ENCODE results near the gene IKBKE.

The IKBKE gene

GRCh38 chr1:206508956-206509355 lies 38.7 kb downstream of the IKBKE start:
- no peaks in the 10 kb centered on the region for H3K36me3 ChIP-seq (ENCODE audit: insufficient read depth, low read depth, low read length)
- peaks cover 9% of the 10 kb centered on the region; the same call in 1 of the 2 replicates for H3K4me1 ChIP-seq (ENCODE audit: insufficient read depth, low read length)
- no peak overlapping the region for H3K4me3 ChIP-seq (ENCODE audit: low read length)
- H3K9me3 ChIP-seq (ENCODE audit: insufficient read depth, low read depth, low read length), result no peaks in the 10 kb centered on the region
- H3K9ac ChIP-seq (ENCODE audit: low read depth, low read length), result no peak overlapping the region
- H3K27me3 ChIP-seq (ENCODE audit: insufficient read depth, low read length), result peaks cover 83% of the 10 kb centered on the region
- H3K27ac ChIP-seq (ENCODE audit: low read length), result no peak overlapping the region

- no peak overlapping the region for H3K4me3 ChIP-seq (ENCODE audit: low read length)
- no peaks in the 10 kb centered on the region for H3K9me3 ChIP-seq (ENCODE audit: insufficient read depth, low read depth, low read length)
- peaks cover 9% of the 10 kb centered on the region; the same call in 1 of the 2 replicates for H3K4me1 ChIP-seq (ENCODE audit: insufficient read depth, low read length)
- peaks cover 75% of the 10 kb centered on the region for H3K27me3 ChIP-seq (ENCODE audit: insufficient read depth, low read length)
- H3K9ac ChIP-seq (ENCODE audit: low read depth, low read length), result no peak overlapping the region
- H3K36me3 ChIP-seq (ENCODE audit: insufficient read depth, low read depth, low read length), result no peaks in the 10 kb centered on the region
- no peak overlapping the region for H3K27ac ChIP-seq (ENCODE audit: low read length)
These were observed 39.5 kb downstream of the IKBKE start for GRCh38 chr1:206509612-206510257.

DNA sequence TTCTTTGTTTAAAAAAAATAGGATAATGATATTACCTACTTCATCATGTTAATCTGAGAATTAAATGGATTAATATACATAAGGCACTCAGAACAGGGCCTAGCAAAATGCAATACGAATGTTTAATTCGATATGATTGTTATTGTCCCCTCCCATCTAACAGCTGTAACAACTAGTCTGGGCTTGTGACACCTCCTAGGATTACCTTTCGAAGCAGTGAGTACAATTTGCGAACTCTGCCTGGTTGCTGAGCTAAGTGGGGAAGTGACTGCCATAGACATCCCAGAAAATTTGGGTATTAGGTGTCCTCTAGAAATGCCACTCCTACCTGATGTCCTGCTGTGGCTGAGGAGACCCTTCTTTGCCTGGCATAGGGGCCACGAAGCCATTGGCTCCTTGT lies 40.1 kb downstream of the IKBKE start:
- Histone ChIP-seq H3K9me3 (ENCODE audit: insufficient read depth, low read depth, low read length) (no peaks in the 10 kb centered on the region), H3K27ac (ENCODE audit: low read length) (no peak overlapping the region), H3K36me3 (ENCODE audit: insufficient read depth, low read depth, low read length) (no peaks in the 10 kb centered on the region), H3K27me3 (ENCODE audit: insufficient read depth, low read length) (peaks cover 69% of the 10 kb centered on the region), H3K4me3 (ENCODE audit: low read length) (no peak overlapping the region), H3K9ac (ENCODE audit: low read depth, low read length) (no peak overlapping the region), H3K4me1 (ENCODE audit: insufficient read depth, low read length) (peaks cover 9% of the 10 kb centered on the region; the same call in 1 of the 2 replicates)

- no peak overlapping the region for H3K27ac ChIP-seq (ENCODE audit: low read length)
- H3K9me3 ChIP-seq (ENCODE audit: insufficient read depth, low read depth, low read length), result no peaks in the 10 kb centered on the region
- peaks cover 9% of the 10 kb centered on the region; the same call in 1 of the 2 replicates for H3K4me1 ChIP-seq (ENCODE audit: insufficient read depth, low read length)
- no peak overlapping the region for H3K9ac ChIP-seq (ENCODE audit: low read depth, low read length)
- no peak overlapping the region for H3K4me3 ChIP-seq (ENCODE audit: low read length)
- no peaks in the 10 kb centered on the region for H3K36me3 ChIP-seq (ENCODE audit: insufficient read depth, low read depth, low read length)
- H3K27me3 ChIP-seq (ENCODE audit: insufficient read depth, low read length), result peaks cover 58% of the 10 kb centered on the region
These were observed 41.2 kb downstream of the IKBKE start for GRCh38 chr1:206511362-206512057.

DNA sequence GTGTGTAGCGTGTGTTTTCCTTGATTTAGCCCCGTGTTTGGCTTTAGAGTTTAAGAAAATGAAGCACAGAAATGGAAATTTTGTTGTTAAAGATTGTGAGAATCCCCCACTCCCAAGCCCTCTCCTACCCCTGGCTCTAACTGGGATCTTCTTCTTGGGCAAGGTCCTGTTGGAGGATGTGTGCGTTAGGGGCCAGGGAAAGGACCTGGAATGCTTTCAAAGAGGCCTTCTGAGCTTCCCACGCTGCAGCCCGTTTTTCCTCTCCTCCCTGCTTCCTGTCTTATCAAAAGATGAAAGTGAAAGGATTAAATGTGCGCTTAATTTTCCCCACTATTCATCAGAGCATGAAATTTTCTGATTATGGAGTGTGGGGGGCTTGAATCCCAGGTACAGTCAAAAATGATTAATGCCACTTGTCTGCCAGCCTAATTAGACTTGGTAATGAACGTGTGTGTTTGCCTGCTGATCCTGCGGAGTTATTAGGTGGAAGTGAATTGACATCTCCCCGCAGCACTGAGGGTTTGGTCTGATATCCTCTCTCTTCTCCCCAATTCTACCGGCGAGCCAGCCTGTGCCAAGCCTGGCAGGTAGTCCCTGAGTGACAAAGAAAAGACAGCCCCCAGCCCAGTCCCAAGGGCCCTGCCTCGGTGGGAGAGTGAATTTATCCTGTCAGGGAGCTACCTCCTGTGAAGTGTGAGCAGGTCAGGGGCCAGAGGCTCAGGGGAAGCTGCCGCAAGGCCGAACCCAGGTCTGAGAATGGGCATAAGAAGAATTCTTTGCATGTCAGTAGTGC lies 42.0 kb downstream of the IKBKE start:
- Histone ChIP-seq H3K4me3 (ENCODE audit: low read length) (no peak overlapping the region), H3K27me3 (ENCODE audit: insufficient read depth, low read length) (peaks cover 50% of the 10 kb centered on the region), H3K9me3 (ENCODE audit: insufficient read depth, low read depth, low read length) (no peaks in the 10 kb centered on the region), H3K4me1 (ENCODE audit: insufficient read depth, low read length) (peaks cover 9% of the 10 kb centered on the region; the same call in 1 of the 2 replicates), H3K9ac (ENCODE audit: low read depth, low read length) (no peak overlapping the region), H3K27ac (ENCODE audit: low read length) (no peak overlapping the region), H3K36me3 (ENCODE audit: insufficient read depth, low read depth, low read length) (no peaks in the 10 kb centered on the region)

- H3K27me3 ChIP-seq (ENCODE audit: insufficient read depth, low read length), result peaks cover 45% of the 10 kb centered on the region
- H3K4me1 ChIP-seq (ENCODE audit: insufficient read depth, low read length), result peaks cover 9% of the 10 kb centered on the region; the same call in 1 of the 2 replicates
- no peak overlapping the region for H3K4me3 ChIP-seq (ENCODE audit: low read length)
- no peaks in the 10 kb centered on the region for H3K9me3 ChIP-seq (ENCODE audit: insufficient read depth, low read depth, low read length)
- no peak overlapping the region for H3K9ac ChIP-seq (ENCODE audit: low read depth, low read length)
- no peaks in the 10 kb centered on the region for H3K36me3 ChIP-seq (ENCODE audit: insufficient read depth, low read depth, low read length)
- H3K27ac ChIP-seq (ENCODE audit: low read length), result no peak overlapping the region
These were observed 42.5 kb downstream of the IKBKE start for GRCh38 chr1:206512851-206513180.

- Histone ChIP-seq H3K27me3 (ENCODE audit: insufficient read depth, low read length) (peaks cover 38% of the 10 kb centered on the region), H3K4me3 (ENCODE audit: low read length) (no peak overlapping the region), H3K4me1 (ENCODE audit: insufficient read depth, low read length) (peaks cover 9% of the 10 kb centered on the region; the same call in 1 of the 2 replicates), H3K27ac (ENCODE audit: low read length) (no peak overlapping the region), H3K9ac (ENCODE audit: low read depth, low read length) (no peak overlapping the region), H3K9me3 (ENCODE audit: insufficient read depth, low read depth, low read length) (no peaks in the 10 kb centered on the region), H3K36me3 (ENCODE audit: insufficient read depth, low read depth, low read length) (no peaks in the 10 kb centered on the region)
These were observed 43.2 kb downstream of the IKBKE start for GRCh38 chr1:206513312-206514111.

GRCh38 chr1:206514813-206515387 lies 44.6 kb downstream of the IKBKE start:
- H3K9me3 ChIP-seq (ENCODE audit: insufficient read depth, low read depth, low read length), result no peaks in the 10 kb centered on the region
- no peaks in the 10 kb centered on the region for H3K36me3 ChIP-seq (ENCODE audit: insufficient read depth, low read depth, low read length)
- H3K4me3 ChIP-seq (ENCODE audit: low read length), result no peak overlapping the region
- H3K27ac ChIP-seq (ENCODE audit: low read length), result no peak overlapping the region
- no peak overlapping the region for H3K9ac ChIP-seq (ENCODE audit: low read depth, low read length)
- H3K27me3 ChIP-seq (ENCODE audit: insufficient read depth, low read length), result peaks cover 24% of the 10 kb centered on the region
- peaks cover 9% of the 10 kb centered on the region; the same call in 1 of the 2 replicates for H3K4me1 ChIP-seq (ENCODE audit: insufficient read depth, low read length)

DNA sequence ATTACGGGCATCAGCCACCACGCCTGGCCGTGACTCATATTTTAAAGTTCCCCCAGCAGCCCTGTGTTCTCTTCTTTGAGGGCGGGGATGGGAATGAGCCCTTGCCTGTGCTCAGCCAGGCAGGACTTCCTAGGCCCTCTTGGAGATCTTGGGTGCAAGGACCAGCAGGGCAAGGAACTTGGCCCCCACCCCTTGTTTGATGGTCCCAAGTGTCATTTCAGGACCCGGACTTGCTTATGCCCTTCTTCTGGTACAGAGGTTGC lies 46.4 kb downstream of the IKBKE start:
- H3K9ac ChIP-seq (ENCODE audit: low read depth, low read length), result no peak overlapping the region
- H3K27me3 ChIP-seq (ENCODE audit: insufficient read depth, low read length), result peaks cover 6% of the 10 kb centered on the region; the same call in 1 of the 2 replicates
- H3K4me3 ChIP-seq (ENCODE audit: low read length), result no peak overlapping the region
- H3K4me1 ChIP-seq (ENCODE audit: insufficient read depth, low read length), result peaks cover 5% of the 10 kb centered on the region; the same call in 1 of the 2 replicates
- no peaks in the 10 kb centered on the region for H3K9me3 ChIP-seq (ENCODE audit: insufficient read depth, low read depth, low read length)
- H3K27ac ChIP-seq (ENCODE audit: low read length), result no peak overlapping the region
- H3K36me3 ChIP-seq (ENCODE audit: insufficient read depth, low read depth, low read length), result no peaks in the 10 kb centered on the region

DNA sequence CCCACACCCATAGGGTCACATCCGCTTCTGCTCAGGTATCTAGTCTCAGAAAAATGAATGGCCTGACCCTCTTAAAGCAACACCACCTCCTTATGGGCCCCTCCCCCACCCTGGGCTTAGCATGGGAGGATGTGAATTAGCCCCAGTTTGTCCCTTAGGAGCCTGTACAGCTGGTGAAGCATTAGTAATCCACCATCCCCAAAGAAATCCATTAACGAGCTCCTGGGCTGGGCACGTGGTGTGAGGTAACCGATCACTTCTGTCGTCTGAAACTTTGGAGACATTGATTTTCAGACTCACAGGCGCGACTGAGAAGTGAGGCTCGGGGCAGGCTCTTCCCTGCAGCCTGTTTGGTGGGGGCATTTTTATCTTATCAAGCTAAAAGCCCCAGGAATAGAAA lies 47.5 kb downstream of the IKBKE start:
- H3K27ac ChIP-seq (ENCODE audit: low read length), result no peak overlapping the region
- H3K27me3 ChIP-seq (ENCODE audit: insufficient read depth, low read length), result no peaks in the 10 kb centered on the region
- H3K9me3 ChIP-seq (ENCODE audit: insufficient read depth, low read depth, low read length), result no peaks in the 10 kb centered on the region
- no peaks in the 10 kb centered on the region for H3K4me1 ChIP-seq (ENCODE audit: insufficient read depth, low read length)
- H3K9ac ChIP-seq (ENCODE audit: low read depth, low read length), result no peak overlapping the region
- no peaks in the 10 kb centered on the region for H3K36me3 ChIP-seq (ENCODE audit: insufficient read depth, low read depth, low read length)
- no peak overlapping the region for H3K4me3 ChIP-seq (ENCODE audit: low read length)

DNA sequence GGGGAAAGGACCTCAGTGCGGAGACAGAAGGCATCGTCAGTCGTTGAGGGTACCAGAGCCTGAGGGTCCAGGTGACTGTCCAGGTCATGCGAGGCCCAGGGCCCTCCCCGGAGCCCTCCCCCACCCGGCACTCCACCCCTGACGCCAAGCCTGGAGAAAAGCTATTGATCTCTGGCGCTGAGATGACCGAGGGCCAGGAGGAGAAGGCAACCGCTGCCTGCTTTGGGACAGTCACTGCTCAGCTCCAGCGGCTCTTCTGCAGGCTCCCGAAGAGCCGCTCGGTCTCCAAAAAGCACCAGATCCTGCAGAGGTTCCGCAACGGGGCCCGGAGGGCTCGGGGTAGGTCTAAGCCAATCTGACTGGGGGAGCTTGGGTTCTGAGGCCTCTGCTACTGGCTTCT lies 47.9 kb downstream of the IKBKE start:
- H3K4me1 ChIP-seq (ENCODE audit: insufficient read depth, low read length), result no peaks in the 10 kb centered on the region
- no peak overlapping the region for H3K27ac ChIP-seq (ENCODE audit: low read length)
- no peaks in the 10 kb centered on the region for H3K36me3 ChIP-seq (ENCODE audit: insufficient read depth, low read depth, low read length)
- no peak overlapping the region for H3K9ac ChIP-seq (ENCODE audit: low read depth, low read length)
- H3K9me3 ChIP-seq (ENCODE audit: insufficient read depth, low read depth, low read length), result no peaks in the 10 kb centered on the region
- no peaks in the 10 kb centered on the region for H3K27me3 ChIP-seq (ENCODE audit: insufficient read depth, low read length)
- H3K4me3 ChIP-seq (ENCODE audit: low read length), result no peak overlapping the region
